GM18870 (cell line): ENCODE measurements around the gene HYLS1.

Experiments
- ATAC-seq: cut with Tn5 transposase; IDR thresholded peaks from one replicate; pipeline ENCODE4 v1.9.1; 2021; ENCODE audit warnings: moderate library complexity; ENCODE audit not compliant: unreplicated experiment

Gene HYLS1

GRCh38 chr11:125932301-125932700 is 44.8 kb downstream of the HYLS1 start:
- ATAC-seq = no peak

- ATAC-seq = no peak
Observed at GRCh38 chr11:125933030-125933813, 45.8 kb downstream of the HYLS1 start.

- ATAC-seq = no peak
Observed at GRCh38 chr11:125934473-125934872, 47.0 kb downstream of the HYLS1 start.

GRCh38 chr11:125935056-125935455 is 47.6 kb downstream of the HYLS1 start:
- ATAC-seq = no peak

GRCh38 chr11:125935618-125936199 is 48.2 kb downstream of the HYLS1 start:
- no peak for ATAC-seq

GRCh38 chr11:125938418-125938817 is 51.0 kb downstream of the HYLS1 start:
- ATAC-seq = no peak

GRCh38 chr11:125939081-125939521 is 51.6 kb downstream of the HYLS1 start:
- ATAC-seq = no peak

- ATAC-seq = no peak
Observed at GRCh38 chr11:125940145-125940544, 52.7 kb downstream of the HYLS1 start.

- no peak for ATAC-seq
Observed at GRCh38 chr11:125941267-125941618, 53.8 kb downstream of the HYLS1 start.

- no peak for ATAC-seq
Observed at GRCh38 chr11:125941619-125942611, 54.4 kb downstream of the HYLS1 start.

GRCh38 chr11:125942771-125943428 is 55.4 kb downstream of the HYLS1 start:
- no peak for ATAC-seq

- no peak for ATAC-seq
Observed at GRCh38 chr11:125943661-125944349, 56.3 kb downstream of the HYLS1 start.

- ATAC-seq = no peak
Observed at GRCh38 chr11:125944350-125945010, 57.0 kb downstream of the HYLS1 start.

- ATAC-seq = no peak
Observed at GRCh38 chr11:125945011-125945796, 57.7 kb downstream of the HYLS1 start.

- ATAC-seq = no peak
Observed at GRCh38 chr11:125945797-125946520, 58.5 kb downstream of the HYLS1 start, which contains the start of gene VSIG10L2. TSS of gene VSIG10L2 (plus strand) at chr11:125946044. CDS start at chr11:125946056, 12 bp downstream.

GRCh38 chr11:125946712-125947418 is 59.4 kb downstream of the HYLS1 start:
- no peak for ATAC-seq

- no peak for ATAC-seq
Observed at GRCh38 chr11:125947419-125948277, 60.2 kb downstream of the HYLS1 start.
